Fibroblast of pulmonary artery (primary cell): ENCODE data around the gene MSX1.

ENCODE experiments used
- DNase-seq: peaks from one replicate; pipeline ENCODE4 v3.0.0-alpha.2; 2010; ENCODE audit warnings: low read depth
- H3K4me3 ChIP-seq: replicated peaks from 2 replicates; pipeline ENCODE4 v1.5.1; 2011; ENCODE audit warnings: low read depth, mild to moderate bottlenecking, control low read depth, low read length, moderate library complexity
- TF ChIP-seq, protein P1 (sequence below): IDR thresholded peaks from 2 replicates; pipeline ENCODE4 v1.5.1; 2011; ENCODE audit warnings: mild to moderate bottlenecking, control low read depth, low read length, inconsistent platforms; ENCODE audit errors: missing control alignments

MSX1 gene

GRCh38 chr4:4856071-4857000 lies 3.1 kb upstream of the MSX1 start:
- H3K4me3 ChIP-seq: peak overlapping the region; percentile 34
- TF ChIP-seq, protein P1, sequence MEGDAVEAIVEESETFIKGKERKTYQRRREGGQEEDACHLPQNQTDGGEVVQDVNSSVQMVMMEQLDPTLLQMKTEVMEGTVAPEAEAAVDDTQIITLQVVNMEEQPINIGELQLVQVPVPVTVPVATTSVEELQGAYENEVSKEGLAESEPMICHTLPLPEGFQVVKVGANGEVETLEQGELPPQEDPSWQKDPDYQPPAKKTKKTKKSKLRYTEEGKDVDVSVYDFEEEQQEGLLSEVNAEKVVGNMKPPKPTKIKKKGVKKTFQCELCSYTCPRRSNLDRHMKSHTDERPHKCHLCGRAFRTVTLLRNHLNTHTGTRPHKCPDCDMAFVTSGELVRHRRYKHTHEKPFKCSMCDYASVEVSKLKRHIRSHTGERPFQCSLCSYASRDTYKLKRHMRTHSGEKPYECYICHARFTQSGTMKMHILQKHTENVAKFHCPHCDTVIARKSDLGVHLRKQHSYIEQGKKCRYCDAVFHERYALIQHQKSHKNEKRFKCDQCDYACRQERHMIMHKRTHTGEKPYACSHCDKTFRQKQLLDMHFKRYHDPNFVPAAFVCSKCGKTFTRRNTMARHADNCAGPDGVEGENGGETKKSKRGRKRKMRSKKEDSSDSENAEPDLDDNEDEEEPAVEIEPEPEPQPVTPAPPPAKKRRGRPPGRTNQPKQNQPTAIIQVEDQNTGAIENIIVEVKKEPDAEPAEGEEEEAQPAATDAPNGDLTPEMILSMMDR: no peak
- no peak for DNase-seq

DNA sequence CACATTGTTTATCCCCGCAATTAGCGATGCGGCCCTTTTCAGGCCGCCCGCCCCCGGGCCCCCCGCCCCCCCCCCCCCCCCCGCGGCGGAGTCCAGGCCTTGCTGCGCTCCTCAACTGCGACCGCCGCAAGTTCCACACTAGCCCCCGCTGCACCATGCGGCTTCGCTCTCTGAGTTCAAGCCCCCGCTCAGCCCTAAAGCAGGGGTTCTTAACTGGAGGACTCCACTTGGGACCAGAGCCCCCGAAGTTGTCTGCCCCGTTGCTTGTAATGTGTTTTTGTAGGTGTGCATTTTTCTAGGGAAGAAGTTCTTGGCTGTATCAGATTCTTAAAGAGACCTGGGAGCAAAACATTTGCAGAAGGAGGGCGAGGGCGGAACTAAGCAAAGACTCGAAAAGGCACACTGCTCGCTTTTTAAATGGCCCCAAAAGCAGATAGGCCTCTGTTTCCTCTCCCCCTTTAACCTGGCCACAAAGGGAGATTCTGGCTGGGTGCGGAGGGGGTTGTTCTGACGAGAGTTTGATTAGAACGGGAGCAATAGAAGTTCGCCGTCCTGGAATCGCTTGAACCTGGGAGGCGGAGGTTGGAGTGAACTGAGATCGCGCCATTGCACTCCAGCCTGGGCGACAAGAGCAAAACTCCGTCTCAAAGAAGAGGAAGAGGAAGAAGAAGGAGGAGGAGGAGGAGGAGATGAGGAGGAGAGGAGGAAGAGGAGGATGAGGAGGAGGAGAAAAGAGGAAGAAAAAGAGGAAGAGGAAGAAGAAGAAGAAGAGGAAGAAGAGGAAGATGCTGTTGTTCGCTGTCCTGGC lies 2.3 kb upstream of the MSX1 start:
- no peak for DNase-seq
- H3K4me3 ChIP-seq: no peak overlapping the region

GRCh38 chr4:4857809-4858508 lies 1.5 kb upstream of the MSX1 start:
- DNase-seq: no peak
- no peak overlapping the region for H3K4me3 ChIP-seq
- TF ChIP-seq, protein P1: no peak

More for the DNA sequence above, 2.3 kb upstream of the MSX1 start:
- TF ChIP-seq, protein P1: no peak

GRCh38 chr4:4858527-4859324 lies 739 bp upstream of the MSX1 start:
- peak overlapping the region; percentile 34 for H3K4me3 ChIP-seq
- TF ChIP-seq, protein P1: no peak
- DNase-seq: no peak

DNA sequence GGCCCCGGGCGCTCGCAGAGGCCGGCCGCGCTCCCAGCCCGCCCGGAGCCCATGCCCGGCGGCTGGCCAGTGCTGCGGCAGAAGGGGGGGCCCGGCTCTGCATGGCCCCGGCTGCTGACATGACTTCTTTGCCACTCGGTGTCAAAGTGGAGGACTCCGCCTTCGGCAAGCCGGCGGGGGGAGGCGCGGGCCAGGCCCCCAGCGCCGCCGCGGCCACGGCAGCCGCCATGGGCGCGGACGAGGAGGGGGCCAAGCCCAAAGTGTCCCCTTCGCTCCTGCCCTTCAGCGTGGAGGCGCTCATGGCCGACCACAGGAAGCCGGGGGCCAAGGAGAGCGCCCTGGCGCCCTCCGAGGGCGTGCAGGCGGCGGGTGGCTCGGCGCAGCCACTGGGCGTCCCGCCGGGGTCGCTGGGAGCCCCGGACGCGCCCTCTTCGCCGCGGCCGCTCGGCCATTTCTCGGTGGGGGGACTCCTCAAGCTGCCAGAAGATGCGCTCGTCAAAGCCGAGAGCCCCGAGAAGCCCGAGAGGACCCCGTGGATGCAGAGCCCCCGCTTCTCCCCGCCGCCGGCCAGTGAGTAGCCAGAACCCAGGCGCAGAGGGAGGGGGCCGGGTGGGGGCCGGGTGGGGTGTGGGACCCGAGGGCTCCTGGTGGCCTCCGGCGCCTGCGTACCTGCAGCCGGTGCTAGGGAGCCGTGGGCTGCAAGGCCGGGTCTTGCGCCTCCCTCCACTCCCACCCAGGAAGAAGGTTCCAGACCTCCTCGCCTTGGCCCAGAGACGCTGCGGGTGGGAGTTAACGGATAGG lies 534 bp downstream of the MSX1 start:
- H3K4me3 ChIP-seq: peak overlapping the region; percentile 71
- DNase-seq: no peak
- TF ChIP-seq, protein P1: no peak
